OCI-LY7 (cell line): ENCODE measurements around the gene SERPINB10. TPM values are rescaled to one million over a fixed set of nuclear protein-coding genes. Genes with fewer than 3 reads are reported as not detected.

Experiments used
- BruUV-seq: library from RNA; stranded (reverse); fragments of 400-500 nt; replicated peaks from 2 replicates; lab custom pipeline; 2021; lab: Mats Ljungman, UMichigan
- CTCF ChIA-PET: fragments of 300-600 bp; sonication (Branson Sonifier 250); formaldehyde crosslinking; loops from one replicate; lab custom pipeline; 2022; ENCODE audit warnings: antibody characterized with exemption; ENCODE audit not compliant: unreplicated experiment; lab: Charles Lee
- POLR2A ChIA-PET: fragments of 300-600 bp; sonication (Branson Sonifier 250); formaldehyde crosslinking; loops from one replicate; lab custom pipeline; 2022; ENCODE audit warnings: antibody characterized with exemption; lab: Charles Lee
- DNase-seq: peaks from one replicate; pipeline ENCODE4 v3.0.0-alpha.2; 2015; ENCODE audit warnings: low spot score
- H2AFZ ChIP-seq: fragments of 200-600 bp; sonication (generic), shearing (Covaris generic); 2 replicates; pipeline ENCODE4 v1.6.1; 2014; ENCODE audit warnings: mild to moderate bottlenecking, antibody characterized with exemption, low read length, moderate library complexity
- H3K27ac ChIP-seq: fragments of 200-600 bp; sonication (generic); 2 replicates; pipeline ENCODE4 v1.5.1; 2014; ENCODE audit warnings: mixed run types, low read depth, mild to moderate bottlenecking, moderate library complexity, low read length, inconsistent platforms; ENCODE audit not compliant: poor library complexity, severe bottlenecking
- H3K36me3 ChIP-seq: fragments of 200-600 bp; sonication (generic); 2 replicates; pipeline ENCODE4 v1.6.1; 2014; ENCODE audit warnings: mild to moderate bottlenecking, antibody characterized with exemption, low read length, moderate library complexity, mixed read lengths; ENCODE audit not compliant: insufficient read depth
- H3K4me1 ChIP-seq: fragments of 200-600 bp; sonication (generic); 2 replicates; pipeline ENCODE4 v1.5.1; 2014; ENCODE audit warnings: mild to moderate bottlenecking, low read length; ENCODE audit not compliant: insufficient read depth, poor library complexity, severe bottlenecking
- H3K4me2 ChIP-seq: fragments of 200-600 bp; sonication (generic); 2 replicates; pipeline ENCODE4 v1.6.1; 2014; ENCODE audit warnings: mild to moderate bottlenecking, low read length
- H3K4me3 ChIP-seq: fragments of 200-600 bp; sonication (generic); 2 replicates; pipeline ENCODE4 v1.5.1; 2014; ENCODE audit warnings: mild to moderate bottlenecking, low read depth, low read length; ENCODE audit not compliant: poor library complexity, severe bottlenecking
- H3K79me2 ChIP-seq: fragments of 200-600 bp; sonication (generic); 2 replicates; pipeline ENCODE4 v1.6.1; 2016; ENCODE audit warnings: low read depth, mild to moderate bottlenecking, low read length, moderate library complexity, mixed read lengths; ENCODE audit not compliant: insufficient read depth
- H3K9me2 ChIP-seq: fragments of 200-600 bp; sonication (generic); 2 replicates; pipeline ENCODE4 v1.6.1; 2016; ENCODE audit warnings: mild to moderate bottlenecking, low read length, mixed read lengths; ENCODE audit not compliant: insufficient read depth
- H3K9me3 ChIP-seq: fragments of 200-600 bp; sonication (generic); 2 replicates; pipeline ENCODE4 v1.6.1; 2014; ENCODE audit warnings: mild to moderate bottlenecking, mixed run types, low read length, mixed read lengths
- H4K20me1 ChIP-seq: fragments of 200-600 bp; sonication (generic); 2 replicates; pipeline ENCODE4 v1.6.1; 2014; ENCODE audit warnings: mild to moderate bottlenecking, antibody characterized with exemption, low read length, moderate library complexity, mixed read lengths; ENCODE audit not compliant: insufficient read depth
- EZH2phosphoT487 ChIP-seq: fragments of 200-600 bp; sonication (generic); IDR thresholded peaks from 2 replicates; pipeline ENCODE4 v1.6.1; 2018; ENCODE audit warnings: low read depth, borderline replicate concordance, mild to moderate bottlenecking, mixed run types, antibody characterized with exemption, low read length, moderate library complexity, mixed read lengths
- intact Hi-C: fragments of 100-400 bp; cut with micrococcal nuclease; formaldehyde crosslinking; loops from one replicate; pipeline ENCODE4 v1.10.0; 2022; ENCODE audit not compliant: unreplicated experiment
- total RNA-seq, 2 experiments: library from RNA; depleted of rRNA in 1 of 2; stranded (reverse); fragments of >200 nt in 1 of 2; shearing (Covaris generic) in 1 of 2; gene quantifications; 2 replicates each; pipeline ENCODE4 v1.2.3, GENCODE V29; 2014 to 2022
- TF ChIP-seq, protein P1 (sequence below): fragments of 200-600 bp; sonication (generic); conservative IDR thresholded peaks from 2 replicates; pipeline ENCODE4 v1.5.1; 2014; ENCODE audit warnings: mild to moderate bottlenecking, antibody characterized with exemption, low read length, moderate library complexity, mixed read lengths

SERPINB10 gene
- total RNA-seq, 2 experiments from 2014 or later, result not detected

DNA sequence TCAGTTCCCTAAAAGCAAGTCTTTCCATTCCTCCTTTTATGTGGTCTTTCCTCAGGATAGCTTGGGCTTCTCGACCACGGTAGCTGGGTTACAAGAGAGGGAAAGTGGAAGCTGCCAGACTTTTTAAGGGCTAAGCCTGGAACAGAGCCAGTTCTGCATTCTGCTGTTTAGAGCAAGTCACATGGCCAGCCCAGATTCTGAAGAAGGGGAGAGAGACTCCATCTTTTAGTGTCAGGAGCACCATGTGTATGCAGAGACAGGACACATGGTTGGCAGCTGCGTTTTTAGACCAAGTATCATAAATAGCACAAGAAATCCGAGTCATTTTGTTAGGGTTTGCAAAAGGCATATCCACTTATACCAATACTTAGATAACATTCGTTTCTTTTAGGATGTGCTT is 46.1 kb downstream of the SERPINB10 start:
- H3K36me3 ChIP-seq, result no peaks in the 10 kb centered on the region
- intact Hi-C loops, result no loop called here
- no peaks in the 10 kb centered on the region for H4K20me1 ChIP-seq
- H3K4me3 ChIP-seq, result no peak overlapping the region
- DNase-seq, result no peak
- TF ChIP-seq, protein P1, sequence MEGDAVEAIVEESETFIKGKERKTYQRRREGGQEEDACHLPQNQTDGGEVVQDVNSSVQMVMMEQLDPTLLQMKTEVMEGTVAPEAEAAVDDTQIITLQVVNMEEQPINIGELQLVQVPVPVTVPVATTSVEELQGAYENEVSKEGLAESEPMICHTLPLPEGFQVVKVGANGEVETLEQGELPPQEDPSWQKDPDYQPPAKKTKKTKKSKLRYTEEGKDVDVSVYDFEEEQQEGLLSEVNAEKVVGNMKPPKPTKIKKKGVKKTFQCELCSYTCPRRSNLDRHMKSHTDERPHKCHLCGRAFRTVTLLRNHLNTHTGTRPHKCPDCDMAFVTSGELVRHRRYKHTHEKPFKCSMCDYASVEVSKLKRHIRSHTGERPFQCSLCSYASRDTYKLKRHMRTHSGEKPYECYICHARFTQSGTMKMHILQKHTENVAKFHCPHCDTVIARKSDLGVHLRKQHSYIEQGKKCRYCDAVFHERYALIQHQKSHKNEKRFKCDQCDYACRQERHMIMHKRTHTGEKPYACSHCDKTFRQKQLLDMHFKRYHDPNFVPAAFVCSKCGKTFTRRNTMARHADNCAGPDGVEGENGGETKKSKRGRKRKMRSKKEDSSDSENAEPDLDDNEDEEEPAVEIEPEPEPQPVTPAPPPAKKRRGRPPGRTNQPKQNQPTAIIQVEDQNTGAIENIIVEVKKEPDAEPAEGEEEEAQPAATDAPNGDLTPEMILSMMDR, result no peak
- no peak overlapping the region for H3K4me2 ChIP-seq
- CTCF ChIA-PET, result no interaction called here
- BruUV-seq, result no TSS peak
- no peak overlapping the region for H3K27ac ChIP-seq
- no peaks in the 10 kb centered on the region for H3K9me3 ChIP-seq
- H3K79me2 ChIP-seq, result no peaks in the 10 kb centered on the region
- POLR2A ChIA-PET, result no interaction called here
- H2AFZ ChIP-seq, result no peak overlapping the region
- H3K4me1 ChIP-seq, result no peaks in the 10 kb centered on the region
- H3K9me2 ChIP-seq, result no peaks in the 10 kb centered on the region

DNA sequence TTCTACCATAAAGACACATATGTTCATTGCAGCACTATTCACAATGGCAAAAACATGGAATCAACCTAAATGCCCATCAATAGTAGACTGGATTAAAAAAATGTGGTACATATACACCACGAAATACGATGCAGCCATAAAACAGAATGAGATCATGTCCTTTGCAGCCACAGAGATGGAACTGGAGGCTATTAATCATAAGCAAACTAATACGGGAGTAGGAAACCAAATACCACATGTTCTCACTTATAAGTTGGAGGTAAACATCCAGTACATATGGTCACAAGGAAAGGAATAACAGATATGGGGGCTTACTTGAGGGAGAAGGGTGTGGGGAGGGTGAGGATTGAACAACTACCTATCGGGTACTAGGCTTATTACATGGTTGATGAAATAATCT is 49.0 kb downstream of the SERPINB10 start:
- H2AFZ ChIP-seq, result no peak overlapping the region

DNA sequence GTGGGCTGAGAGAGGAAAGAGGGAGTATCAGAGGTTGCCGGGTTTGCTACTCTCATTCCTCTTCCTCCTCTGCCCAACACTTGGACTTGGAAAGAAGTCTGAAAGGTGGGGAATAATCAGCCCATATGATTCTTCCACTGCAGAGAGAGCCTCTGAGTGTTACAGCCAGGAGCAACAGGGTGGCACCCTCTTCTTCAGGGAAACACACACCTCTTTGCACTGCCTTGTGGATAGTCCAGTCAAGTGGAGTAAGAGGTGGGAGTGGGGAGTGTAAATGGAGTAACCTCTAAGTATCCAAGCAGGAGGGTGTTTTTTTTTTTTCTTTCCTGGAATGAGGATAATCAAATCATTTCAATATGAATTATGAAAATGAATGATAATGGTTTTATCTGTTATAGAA is 53.1 kb downstream of the SERPINB10 start:
- no TSS peak for BruUV-seq
- CTCF ChIA-PET, result no interaction called here

More for the DNA sequence above, 49.0 kb downstream of the SERPINB10 start:
- Histone ChIP-seq H3K27ac (no peak overlapping the region), H3K36me3 (no peaks in the 10 kb centered on the region), H3K9me2 (no peaks in the 10 kb centered on the region), H3K9me3 (no peaks in the 10 kb centered on the region), H3K4me1 (no peaks in the 10 kb centered on the region), H3K4me2 (no peak overlapping the region), H3K79me2 (no peaks in the 10 kb centered on the region), H4K20me1 (no peaks in the 10 kb centered on the region), H3K4me3 (no peak overlapping the region)
- DNase-seq, result no peak
- intact Hi-C loops, result no loop called here
- BruUV-seq, result no TSS peak
- no peak for TF ChIP-seq EZH2phosphoT487
- TF ChIP-seq, protein P1, result no peak
- ChIA-PET CTCF (no interaction called here), POLR2A (no interaction called here)

More for the DNA sequence above, 53.1 kb downstream of the SERPINB10 start:
- Histone ChIP-seq H4K20me1 (no peaks in the 10 kb centered on the region), H3K4me2 (no peak overlapping the region), H3K9me2 (no peaks in the 10 kb centered on the region), H3K9me3 (no peaks in the 10 kb centered on the region), H3K4me3 (no peak overlapping the region), H3K79me2 (no peaks in the 10 kb centered on the region), H3K4me1 (no peaks in the 10 kb centered on the region), H3K27ac (no peak overlapping the region), H2AFZ (no peak overlapping the region), H3K36me3 (no peaks in the 10 kb centered on the region)
- intact Hi-C loops, result no loop called here
- DNase-seq, result no peak
- no peak for TF ChIP-seq EZH2phosphoT487
- TF ChIP-seq, protein P1, result no peak
- POLR2A ChIA-PET, result no interaction called here
